SH-SY5Y (cell line): Measurements from ENCODE around the gene WDFY4.

Source experiments
- GATA2 ChIP-seq: IDR thresholded peaks from 2 replicates; pipeline ENCODE4 v1.6.1; 2011; ENCODE audit warnings: mild to moderate bottlenecking, low read depth, low read length
- GATA3 ChIP-seq: IDR thresholded peaks from 2 replicates; pipeline ENCODE4 v1.6.1; 2011; ENCODE audit warnings: low read depth, mild to moderate bottlenecking, low read length, moderate library complexity

- TF ChIP-seq GATA2, result no peak
- no peak for TF ChIP-seq GATA3
Observed at GRCh38 chr10:48901319-48901718, 216.6 kb downstream of the WDFY4 start.
